ENCODE results near the gene EIF1AX. TPM values are rescaled to one million over a fixed set of nuclear protein-coding genes. Genes with fewer than 3 reads are reported as not detected.

Gene EIF1AX
- polyA plus RNA-seq, 1 of the 3 experiments (the other 2 are of a cell fraction) = 18.2 TPM

GRCh38 chrX:20149326-20149725, 7.7 kb upstream of the EIF1AX start:
- Histone ChIP-seq H3F3A (replicated peaks; ENCODE audit: insufficient read depth) (no peaks in the 10 kb centered on the region), H3K9me2 (no peaks in the 10 kb centered on the region), H4K20me1 (ENCODE audit: insufficient read depth) (no peaks in the 10 kb centered on the region), H3K79me2 (ENCODE audit: insufficient read depth) (no peaks in the 10 kb centered on the region), H3K27ac (ENCODE audit: low read depth in 2 of 2, low read length in 1 of 2) (no peak overlapping the region), H3K36me3 (replicated peaks in 1 of 2; ENCODE audit: control insufficient read depth in 1 of 2, insufficient read depth in 2 of 2, low read length in 1 of 2) (peaks cover 18 to 28% of the 10 kb centered on the region in 2 experiments), H3K4me2 (no peak overlapping the region), H3K9me3 (no peaks in the 10 kb centered on the region), H3K4me1 (ENCODE audit: control insufficient read depth in 1 of 2, insufficient read depth in 2 of 2, low read depth in 1 of 2, low read length in 1 of 2) (peaks cover 0 to 2% of the 10 kb centered on the region in 2 experiments; a peak in 1 of 4 replicates), H3K9ac (no peak overlapping the region), H3K4me3 (ENCODE audit: low read depth in 2 of 2, low read length in 1 of 2) (no peak overlapping the region), H2AFZ (ENCODE audit: low read depth) (no peak overlapping the region), H3K27me3 (ENCODE audit: insufficient read depth) (no peaks in the 10 kb centered on the region)
- ChIA-PET POLR2A (no interaction called here), CTCF (no interaction called here)
- TF ChIP-seq EZH2phosphoT487 (IDR thresholded peaks at IDR 0.05; ENCODE audit: borderline replicate concordance, low read depth) (no peak), FOXJ3 (CRISPR knock-in tag; IDR thresholded peaks at IDR 0.05) (no peak), CTCF (IDR thresholded peaks at IDR 0.05) (no peak), YY1 (IDR thresholded peaks at IDR 0.05; ENCODE audit: low read depth) (no peak), MXI1 (IDR thresholded peaks at IDR 0.05; ENCODE audit: low read depth, low read length) (no peak), SIN3A (IDR thresholded peaks at IDR 0.05; ENCODE audit: borderline replicate concordance, low read depth, low read length) (no peak), SMC3 (IDR thresholded peaks at IDR 0.05; ENCODE audit: low read depth, low read length) (no peak), TEAD4 (IDR thresholded peaks at IDR 0.05; ENCODE audit: borderline replicate concordance, insufficient read depth) (no peak), JUND (IDR thresholded peaks at IDR 0.05) (no peak), GATA2 (CRISPR knock-in tag; IDR thresholded peaks at IDR 0.05) (no peak), USF1 (IDR thresholded peaks at IDR 0.05; ENCODE audit: borderline replicate concordance, low read depth) (no peak), NRF1 (IDR thresholded peaks at IDR 0.05; ENCODE audit: low read depth, low read length) (no peak), TAF1 (IDR thresholded peaks at IDR 0.05; ENCODE audit: borderline replicate concordance, low read depth, low read length) (no peak), RFX5 (IDR thresholded peaks at IDR 0.05; ENCODE audit: low read length) (no peak), USF2 (IDR thresholded peaks at IDR 0.05; ENCODE audit: borderline replicate concordance, low read depth, low read length) (no peak), EP300 (IDR thresholded peaks at IDR 0.05; ENCODE audit: borderline replicate concordance in 1 of 2, low read depth in 1 of 2, low read length in 1 of 2) (no peak), RXRA (IDR thresholded peaks at IDR 0.05; ENCODE audit: borderline replicate concordance, low read depth) (no peak), REST (IDR thresholded peaks at IDR 0.05; ENCODE audit: low read depth, low read length) (no peak), TCF12 (IDR thresholded peaks at IDR 0.05) (no peak), FOSL2 (IDR thresholded peaks at IDR 0.05; ENCODE audit: borderline replicate concordance, low read depth) (no peak)
- WGBS (ENCODE audit: low lambda C conversion rate) = 49% methylated on average over 2 of the region's 2 CpGs
- no peak for DNase-seq
